GM12891 (cell line): ENCODE measurements around the gene SCAMP2.
A peak's percentile ranks its signal among the peaks of the same experiment; 100 is the strongest.

Experiments
- DNase-seq: peaks from one replicate; pipeline ENCODE4 v3.0.0; 2011; ENCODE audit warnings: low spot score; ENCODE audit not compliant: insufficient read length
- FAIRE-seq: peaks from 2 replicates; lab custom pipeline; 2011; peaks lifted over from hg19 to GRCh38; lab: Jason Lieb, UNC
- PAX5 ChIP-seq: IDR thresholded peaks from 2 replicates; pipeline ENCODE4 v1.6.1; 2011; ENCODE audit warnings: low read length, moderate library complexity, mild to moderate bottlenecking; ENCODE audit not compliant: insufficient read depth, severe bottlenecking
- POLR2A ChIP-seq: IDR thresholded peaks from 2 replicates; pipeline ENCODE4 v1.6.1; 2011; ENCODE audit warnings: low read depth, low read length, control low read depth
- POLR2AphosphoS5 ChIP-seq: IDR thresholded peaks from 2 replicates; pipeline ENCODE4 v1.6.1; 2011; ENCODE audit warnings: low read depth, low read length, control low read depth
- POU2F2 ChIP-seq: IDR thresholded peaks from 2 replicates; pipeline ENCODE4 v1.6.1; 2011; ENCODE audit warnings: low read depth, mild to moderate bottlenecking, control low read depth, low read length, moderate library complexity
- SPI1 ChIP-seq: IDR thresholded peaks from 2 replicates; pipeline ENCODE4 v1.6.1; 2011; ENCODE audit warnings: low read depth, low read length, control low read depth
- TAF1 ChIP-seq: IDR thresholded peaks from 2 replicates; pipeline ENCODE4 v1.6.1; 2011; ENCODE audit warnings: low read depth, low read length, control low read depth

The SCAMP2 gene

GRCh38 chr15:74882528-74882927 is 9.4 kb upstream of the SCAMP2 start:
- no peak for FAIRE-seq
- DNase-seq: no peak
- TF ChIP-seq TAF1 (no peak), POU2F2 (no peak), POLR2A (no peak), PAX5 (no peak), POLR2AphosphoS5 (no peak), SPI1 (no peak)

- DNase-seq (no peak), FAIRE-seq (no peak)
- TF ChIP-seq SPI1 (no peak), POLR2A (no peak), PAX5 (no peak), POLR2AphosphoS5 (no peak), TAF1 (no peak), POU2F2 (no peak)
These were observed 5.1 kb upstream of the SCAMP2 start for GRCh38 chr15:74878273-74878672.

- TF ChIP-seq PAX5 (no peak), TAF1 (no peak), POLR2A (no peak), POLR2AphosphoS5 (no peak), POU2F2 (no peak), SPI1 (no peak)
- DNase-seq (no peak), FAIRE-seq (no peak)
These were observed 725 bp upstream of the SCAMP2 start for GRCh38 chr15:74873756-74874424.

GRCh38 chr15:74872702-74873035 is 496 bp downstream of the SCAMP2 start:
- DNase-seq: no peak
- TF ChIP-seq SPI1: 0 out of 2 replicates have a peak, but pooled peaks have one; percentile 1
- no peak for TF ChIP-seq POU2F2
- peak; percentile 87 for FAIRE-seq

GRCh38 chr15:74870436-74871215 is 2.5 kb downstream of the SCAMP2 start:
- TF ChIP-seq POU2F2 (no peak), SPI1 (no peak), TAF1 (no peak), POLR2A (no peak), PAX5 (no peak), POLR2AphosphoS5 (no peak)
- DNase-seq (no peak), FAIRE-seq (no peak)

- FAIRE-seq: peak; percentile 93
- DNase-seq: peak; percentile 65
- TF ChIP-seq POLR2AphosphoS5: peak; percentile 56; the same call in 1 of the 2 replicates
- peak; percentile 88 for TF ChIP-seq SPI1
- TF ChIP-seq TAF1: no peak
- peak; percentile 76 for TF ChIP-seq POLR2A
- no peak for TF ChIP-seq POU2F2
- TF ChIP-seq PAX5: peak; percentile 46
These were observed 3.3 kb downstream of the SCAMP2 start for GRCh38 chr15:74869726-74870407.

GRCh38 chr15:74869372-74869725 is 3.8 kb downstream of the SCAMP2 start:
- DNase-seq (no peak), FAIRE-seq (no peak)
- TF ChIP-seq PAX5: no peak
- no peak for TF ChIP-seq SPI1
- TF ChIP-seq POLR2AphosphoS5: no peak
- TF ChIP-seq TAF1: no peak
- TF ChIP-seq POU2F2: no peak
- no peak for TF ChIP-seq POLR2A

- DNase-seq: no peak
These were observed 5.1 kb downstream of the SCAMP2 start for GRCh38 chr15:74868059-74868458.

GRCh38 chr15:74867466-74868038 is 5.6 kb downstream of the SCAMP2 start:
- TF ChIP-seq PAX5 (no peak), SPI1 (peak; percentile 31)
- DNase-seq: no peak
- no peak for FAIRE-seq

More at GRCh38 chr15:74868059-74868458, 5.1 kb downstream of the SCAMP2 start:
- TF ChIP-seq SPI1 (0 out of 2 replicates have a peak, but pooled peaks have one; percentile 14), POLR2AphosphoS5 (no peak)
- FAIRE-seq: no peak

GRCh38 chr15:74866090-74866489 is 7.1 kb downstream of the SCAMP2 start:
- DNase-seq (no peak), FAIRE-seq (no peak)

More at GRCh38 chr15:74866090-74866489, 7.1 kb downstream of the SCAMP2 start:
- TF ChIP-seq SPI1 (no peak), POLR2AphosphoS5 (no peak), PAX5 (no peak)
